C4-2B (cell line): ENCODE results near the gene PRDM15.

Experiments
- H3K27ac ChIP-seq: fragments of 450-650 bp; 2 replicates; pipeline ENCODE4 v1.5.1; 2017
- ZFX ChIP-seq: fragments of 450-650 bp; IDR thresholded peaks from 2 replicates; pipeline ENCODE4 v1.6.1; 2017
- TF ChIP-seq, protein P1 (sequence below): fragments of 450-650 bp; conservative IDR thresholded peaks from 2 replicates; pipeline ENCODE4 v1.5.1; 2017; ENCODE audit warnings: mild to moderate bottlenecking

Gene PRDM15

GRCh38 chr21:41815652-41816582, 63.2 kb downstream of the PRDM15 start:
- H3K27ac ChIP-seq, result no peak overlapping the region
- TF ChIP-seq, protein P1, sequence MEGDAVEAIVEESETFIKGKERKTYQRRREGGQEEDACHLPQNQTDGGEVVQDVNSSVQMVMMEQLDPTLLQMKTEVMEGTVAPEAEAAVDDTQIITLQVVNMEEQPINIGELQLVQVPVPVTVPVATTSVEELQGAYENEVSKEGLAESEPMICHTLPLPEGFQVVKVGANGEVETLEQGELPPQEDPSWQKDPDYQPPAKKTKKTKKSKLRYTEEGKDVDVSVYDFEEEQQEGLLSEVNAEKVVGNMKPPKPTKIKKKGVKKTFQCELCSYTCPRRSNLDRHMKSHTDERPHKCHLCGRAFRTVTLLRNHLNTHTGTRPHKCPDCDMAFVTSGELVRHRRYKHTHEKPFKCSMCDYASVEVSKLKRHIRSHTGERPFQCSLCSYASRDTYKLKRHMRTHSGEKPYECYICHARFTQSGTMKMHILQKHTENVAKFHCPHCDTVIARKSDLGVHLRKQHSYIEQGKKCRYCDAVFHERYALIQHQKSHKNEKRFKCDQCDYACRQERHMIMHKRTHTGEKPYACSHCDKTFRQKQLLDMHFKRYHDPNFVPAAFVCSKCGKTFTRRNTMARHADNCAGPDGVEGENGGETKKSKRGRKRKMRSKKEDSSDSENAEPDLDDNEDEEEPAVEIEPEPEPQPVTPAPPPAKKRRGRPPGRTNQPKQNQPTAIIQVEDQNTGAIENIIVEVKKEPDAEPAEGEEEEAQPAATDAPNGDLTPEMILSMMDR, result no peak
- TF ChIP-seq ZFX, result no peak

- TF ChIP-seq ZFX, result no peak
- TF ChIP-seq, protein P1, result no peak
- no peak overlapping the region for H3K27ac ChIP-seq
Measured at GRCh38 chr21:41813226-41813625, 65.9 kb downstream of the PRDM15 start.

DNA sequence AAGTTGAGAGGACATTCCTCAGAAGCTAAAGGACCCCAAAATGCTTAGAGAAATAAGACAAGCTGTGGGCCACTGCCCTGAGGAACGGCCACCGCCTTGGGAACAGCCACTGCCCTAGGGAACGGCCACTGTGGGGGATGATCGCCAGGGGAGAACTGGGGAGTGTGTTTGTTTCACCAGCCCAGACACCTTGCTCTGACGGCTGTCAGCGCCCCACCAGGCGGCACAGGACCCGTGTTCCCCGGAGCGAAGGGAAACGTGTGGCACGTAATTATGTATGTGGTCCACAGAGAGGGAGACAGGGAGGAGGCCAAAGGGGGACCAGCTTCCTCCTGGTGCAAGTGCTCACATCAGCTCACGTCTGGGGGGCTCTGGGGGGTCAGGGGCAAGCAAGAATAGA, 66.5 kb downstream of the PRDM15 start:
- TF ChIP-seq, protein P1, result no peak
- TF ChIP-seq ZFX, result no peak

GRCh38 chr21:41810597-41810932, 68.6 kb downstream of the PRDM15 start:
- no peak overlapping the region for H3K27ac ChIP-seq
- TF ChIP-seq, protein P1, result no peak
- no peak for TF ChIP-seq ZFX

More for the DNA sequence above, 66.5 kb downstream of the PRDM15 start:
- H3K27ac ChIP-seq, result no peak overlapping the region

DNA sequence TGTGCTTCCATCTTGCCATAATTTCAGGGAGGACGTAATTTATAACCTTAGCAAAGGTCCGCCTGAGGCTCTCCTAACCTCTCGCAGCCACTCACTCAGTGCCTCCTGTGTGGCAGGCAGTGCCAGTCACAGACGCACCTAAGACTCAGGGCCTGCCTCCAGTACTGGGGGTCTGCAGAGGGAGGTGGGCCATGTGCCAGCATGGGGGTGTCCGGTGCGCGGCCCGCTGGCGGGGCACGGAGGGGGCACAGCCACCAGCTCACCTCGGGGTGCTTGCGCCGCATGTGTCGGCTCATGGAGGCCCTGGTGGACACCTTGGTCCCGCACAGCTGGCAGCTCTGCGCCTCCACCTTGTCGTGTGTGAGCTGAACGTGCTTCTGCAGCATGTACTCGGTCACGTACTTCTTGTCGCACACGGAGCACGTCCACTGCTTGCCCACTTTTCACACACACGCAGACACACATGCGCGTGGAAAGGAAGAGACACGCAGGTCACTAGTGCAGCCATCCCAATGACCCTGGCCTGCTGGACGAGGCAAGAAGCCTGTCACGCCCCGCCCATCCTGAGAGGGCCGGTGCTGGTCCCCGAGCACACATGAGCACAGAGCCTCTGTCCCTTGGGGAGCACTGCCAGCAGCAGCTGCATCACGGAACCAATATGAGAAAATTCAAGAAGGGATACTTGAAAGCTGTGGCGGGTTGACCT, 69.1 kb downstream of the PRDM15 start:
- TF ChIP-seq ZFX, result no peak
- TF ChIP-seq, protein P1, result no peak

DNA sequence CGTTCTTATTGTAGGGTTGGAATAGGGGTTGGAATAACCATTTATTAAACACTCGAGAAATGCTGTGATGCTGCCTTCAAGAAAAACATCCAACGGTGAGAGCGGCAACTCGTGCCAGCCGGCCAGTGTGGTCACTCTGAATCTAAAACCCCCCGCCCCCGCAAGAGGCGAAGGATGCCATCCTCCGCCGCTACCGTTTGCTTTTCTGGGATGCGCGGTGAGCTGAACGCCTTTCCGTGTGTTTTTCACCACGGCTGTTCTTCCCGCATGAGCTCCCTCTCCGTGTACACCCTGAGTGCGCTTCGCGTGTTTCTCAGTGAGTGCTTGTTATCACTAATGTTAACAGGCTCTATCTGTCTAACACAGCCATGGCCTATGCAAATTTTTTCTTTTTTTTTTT, 70.3 kb downstream of the PRDM15 start:
- TF ChIP-seq, protein P1, result no peak
- no peak for TF ChIP-seq ZFX
- H3K27ac ChIP-seq, result no peak overlapping the region

More for the DNA sequence above, 69.1 kb downstream of the PRDM15 start:
- H3K27ac ChIP-seq, result no peak overlapping the region

DNA sequence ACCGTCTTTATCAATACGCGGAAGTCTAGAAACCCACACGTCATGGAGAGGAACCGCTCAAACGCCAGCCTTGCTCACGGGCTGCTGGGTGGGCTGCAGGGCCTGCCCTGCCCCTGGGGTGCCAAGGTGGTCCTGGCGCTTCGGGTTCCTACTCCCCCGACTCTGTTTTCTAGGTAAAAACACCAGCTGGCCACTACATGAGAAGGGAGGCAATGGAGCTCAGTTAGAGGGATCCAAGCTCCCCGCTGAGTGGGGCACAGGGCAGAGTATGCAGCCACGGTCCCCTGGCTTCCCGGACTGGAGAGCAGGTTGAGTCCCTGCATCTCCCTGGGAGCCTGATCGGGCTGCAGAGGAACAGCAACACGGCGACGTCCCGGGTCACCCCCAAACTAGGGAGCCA, 71.0 kb downstream of the PRDM15 start:
- TF ChIP-seq ZFX, result no peak
- TF ChIP-seq, protein P1, result no peak
- no peak overlapping the region for H3K27ac ChIP-seq
